IMR-90 (cell line): Measurements from ENCODE around the gene CACNA2D4.

Experiments used
- BHLHE40 ChIP-seq: fragments of 150-350 bp; IDR thresholded peaks from 2 replicates; pipeline ENCODE4 v1.6.1; 2016; ENCODE audit warnings: mild to moderate bottlenecking, low read depth, low read length
- CHD1 ChIP-seq: IDR thresholded peaks from 2 replicates; pipeline ENCODE4 v1.6.1; 2012; ENCODE audit warnings: low read depth, low read length, improper control_type of control experiment
- MXI1 ChIP-seq: IDR thresholded peaks from 2 replicates; pipeline ENCODE4 v1.6.1; 2012; ENCODE audit warnings: low read depth, mild to moderate bottlenecking, low read length, moderate library complexity, borderline replicate concordance
- POLR2A ChIP-seq: IDR thresholded peaks from 2 replicates; pipeline ENCODE4 v1.6.1; 2012; ENCODE audit warnings: mild to moderate bottlenecking, low read depth, low read length
- RAD21 ChIP-seq: IDR thresholded peaks from 2 replicates; pipeline ENCODE4 v1.6.1; 2012; ENCODE audit warnings: low read length, improper control_type of control experiment
- RCOR1 ChIP-seq: IDR thresholded peaks from 2 replicates; pipeline ENCODE4 v1.6.1; 2012; ENCODE audit warnings: mild to moderate bottlenecking, low read length, improper control_type of control experiment; ENCODE audit not compliant: insufficient replicate concordance
- RFX5 ChIP-seq: IDR thresholded peaks from 2 replicates; pipeline ENCODE4 v1.8.0; 2012; ENCODE audit warnings: low read depth, mild to moderate bottlenecking, low read length, moderate library complexity
- SMC3 ChIP-seq: fragments of 150-350 bp; IDR thresholded peaks from 2 replicates; pipeline ENCODE4 v1.6.1; 2016; ENCODE audit warnings: low read depth, mild to moderate bottlenecking, antibody characterized with exemption, low read length, moderate library complexity
- TF ChIP-seq, protein P1 (sequence below): fragments of 150-350 bp; IDR thresholded peaks from 2 replicates; pipeline ENCODE4 v1.6.1; 2016; ENCODE audit warnings: low read depth, mild to moderate bottlenecking, low read length, moderate library complexity, borderline replicate concordance
- TF ChIP-seq, protein P2 (sequence below): conservative IDR thresholded peaks from 2 replicates; pipeline ENCODE4 v1.5.1; 2012; ENCODE audit warnings: mild to moderate bottlenecking, low read depth, low read length, improper control_type of control experiment
- TF ChIP-seq, protein P3 (sequence below): fragments of 150-350 bp; IDR thresholded peaks from 2 replicates; pipeline ENCODE4 v1.6.1; 2017; ENCODE audit warnings: mild to moderate bottlenecking, antibody characterized with exemption, low read length, low read depth

DNA sequence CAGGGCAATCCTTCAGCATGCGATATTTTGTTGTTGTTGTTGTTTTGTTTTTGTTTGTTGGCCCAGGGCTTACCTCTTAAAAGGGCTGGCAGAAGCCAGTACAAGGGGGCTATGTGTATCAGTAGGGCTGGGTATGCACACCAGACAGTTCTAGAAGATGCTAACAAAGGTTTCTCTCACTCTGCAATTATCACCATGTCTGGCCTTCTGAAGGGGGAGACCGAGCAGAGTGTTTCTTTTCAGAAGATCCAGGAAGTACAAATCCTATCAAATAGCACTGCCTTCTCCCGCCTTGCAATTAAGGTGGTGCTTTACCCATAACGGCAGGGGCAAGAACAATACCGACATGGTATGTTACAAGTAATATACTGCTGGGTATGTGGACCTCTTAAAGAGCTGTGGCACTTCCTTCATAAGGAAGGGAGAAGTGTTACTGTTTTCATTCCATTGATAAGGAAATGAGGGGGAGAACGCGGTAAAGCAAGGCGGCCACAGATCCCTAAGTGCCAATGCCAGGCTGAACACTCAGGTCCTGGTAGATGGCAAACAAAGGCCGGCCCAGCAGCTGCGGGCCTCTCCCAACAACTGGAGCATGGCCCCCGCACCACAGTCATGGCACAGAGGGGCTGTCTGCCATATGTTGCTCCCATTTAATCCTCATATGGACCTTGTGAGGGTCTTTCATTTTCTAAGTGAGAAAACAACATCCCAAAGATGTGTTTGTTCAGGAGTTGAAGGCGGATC is 19.2 kb upstream of the CACNA2D4 start:
- TF ChIP-seq, protein P1, sequence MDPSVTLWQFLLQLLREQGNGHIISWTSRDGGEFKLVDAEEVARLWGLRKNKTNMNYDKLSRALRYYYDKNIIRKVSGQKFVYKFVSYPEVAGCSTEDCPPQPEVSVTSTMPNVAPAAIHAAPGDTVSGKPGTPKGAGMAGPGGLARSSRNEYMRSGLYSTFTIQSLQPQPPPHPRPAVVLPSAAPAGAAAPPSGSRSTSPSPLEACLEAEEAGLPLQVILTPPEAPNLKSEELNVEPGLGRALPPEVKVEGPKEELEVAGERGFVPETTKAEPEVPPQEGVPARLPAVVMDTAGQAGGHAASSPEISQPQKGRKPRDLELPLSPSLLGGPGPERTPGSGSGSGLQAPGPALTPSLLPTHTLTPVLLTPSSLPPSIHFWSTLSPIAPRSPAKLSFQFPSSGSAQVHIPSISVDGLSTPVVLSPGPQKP: no peak
- no peak for TF ChIP-seq CHD1
- TF ChIP-seq, protein P2, sequence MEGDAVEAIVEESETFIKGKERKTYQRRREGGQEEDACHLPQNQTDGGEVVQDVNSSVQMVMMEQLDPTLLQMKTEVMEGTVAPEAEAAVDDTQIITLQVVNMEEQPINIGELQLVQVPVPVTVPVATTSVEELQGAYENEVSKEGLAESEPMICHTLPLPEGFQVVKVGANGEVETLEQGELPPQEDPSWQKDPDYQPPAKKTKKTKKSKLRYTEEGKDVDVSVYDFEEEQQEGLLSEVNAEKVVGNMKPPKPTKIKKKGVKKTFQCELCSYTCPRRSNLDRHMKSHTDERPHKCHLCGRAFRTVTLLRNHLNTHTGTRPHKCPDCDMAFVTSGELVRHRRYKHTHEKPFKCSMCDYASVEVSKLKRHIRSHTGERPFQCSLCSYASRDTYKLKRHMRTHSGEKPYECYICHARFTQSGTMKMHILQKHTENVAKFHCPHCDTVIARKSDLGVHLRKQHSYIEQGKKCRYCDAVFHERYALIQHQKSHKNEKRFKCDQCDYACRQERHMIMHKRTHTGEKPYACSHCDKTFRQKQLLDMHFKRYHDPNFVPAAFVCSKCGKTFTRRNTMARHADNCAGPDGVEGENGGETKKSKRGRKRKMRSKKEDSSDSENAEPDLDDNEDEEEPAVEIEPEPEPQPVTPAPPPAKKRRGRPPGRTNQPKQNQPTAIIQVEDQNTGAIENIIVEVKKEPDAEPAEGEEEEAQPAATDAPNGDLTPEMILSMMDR: no peak
- no peak for TF ChIP-seq SMC3
- TF ChIP-seq RFX5: no peak
- TF ChIP-seq BHLHE40: no peak
- TF ChIP-seq RCOR1: no peak
- TF ChIP-seq, protein P3, sequence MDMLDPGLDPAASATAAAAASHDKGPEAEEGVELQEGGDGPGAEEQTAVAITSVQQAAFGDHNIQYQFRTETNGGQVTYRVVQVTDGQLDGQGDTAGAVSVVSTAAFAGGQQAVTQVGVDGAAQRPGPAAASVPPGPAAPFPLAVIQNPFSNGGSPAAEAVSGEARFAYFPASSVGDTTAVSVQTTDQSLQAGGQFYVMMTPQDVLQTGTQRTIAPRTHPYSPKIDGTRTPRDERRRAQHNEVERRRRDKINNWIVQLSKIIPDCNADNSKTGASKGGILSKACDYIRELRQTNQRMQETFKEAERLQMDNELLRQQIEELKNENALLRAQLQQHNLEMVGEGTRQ: no peak
- no peak for TF ChIP-seq MXI1
- no peak for TF ChIP-seq POLR2A
- TF ChIP-seq RAD21: no peak
